Left lobe of liver (tissue), 2 donors: ENCODE data around the gene PRB4. TPM values are rescaled to one million over a fixed set of nuclear protein-coding genes. Genes with fewer than 3 reads are reported as not detected.
"Not testable (repeated sequence)": the region's sequence is repeated elsewhere in the genome, so short reads cannot be mapped to it uniquely, and the experiment has no call there.

Experiments used
- ATAC-seq: fragments of 200-7000 bp; cut with Tn5 transposase; one replicate; pipeline ENCODE4 v1.9.1; 2020; ENCODE audit warnings: mild to moderate bottlenecking, moderate library complexity
- DNase-seq: peaks from one replicate; pipeline ENCODE4 v3.0.0-alpha.2; 2020; ENCODE audit warnings: low spot score
- total RNA-seq: library from RNA; stranded (reverse); gene quantifications from one replicate; pipeline ENCODE4 v1.2.1, GENCODE V29; 2021
- donor health status: DM: no; HTN: no; CAD: no; lungs with moderate emphysema.
- donor health status: DM: no; HTN: yes; CAD: no.

Gene PRB4
- total RNA-seq, result not detected

- no peak for DNase-seq
- ATAC-seq, result no peak
These were observed at the start of gene PRB4 for GRCh38 chr12:11310336-11310735. TSS of gene PRB4 (minus strand) at chr12:11310436. CDS start at chr12:11310398, 38 bp downstream.

- not testable (repeated sequence) for DNase-seq, ATAC-seq
These were observed 41.5 kb upstream of the PRB4 start for GRCh38 chr12:11351736-11352135.

- ATAC-seq (no peak), DNase-seq (no peak)
These were observed 38.2 kb upstream of the PRB4 start for GRCh38 chr12:11348439-11348838.

- ATAC-seq (no peak), DNase-seq (no peak)
These were observed 37.6 kb upstream of the PRB4 start for GRCh38 chr12:11347810-11348209.

- DNase-seq, result no peak
- ATAC-seq, result no peak
These were observed 34.3 kb upstream of the PRB4 start for GRCh38 chr12:11344500-11344899.

GRCh38 chr12:11324426-11324825, 14.2 kb upstream of the PRB4 start:
- no peak for DNase-seq
- no peak for ATAC-seq

GRCh38 chr12:11321980-11322379, 11.7 kb upstream of the PRB4 start:
- DNase-seq (no peak), ATAC-seq (no peak)

- ATAC-seq, result no peak
- no peak for DNase-seq
These were observed 3.1 kb downstream of the PRB4 start for GRCh38 chr12:11307143-11307542.

GRCh38 chr12:11273449-11273848, 36.8 kb downstream of the PRB4 start:
- ATAC-seq, result no peak

GRCh38 chr12:11269607-11270006, 40.6 kb downstream of the PRB4 start, which contains the start of gene PRB3:
TSS of gene PRB3 (minus strand) at chr12:11269707. CDS start at chr12:11269669, 38 bp downstream.
- DNase-seq (no peak), ATAC-seq (no peak)

More at GRCh38 chr12:11273449-11273848, 36.8 kb downstream of the PRB4 start:
- DNase-seq, result no peak

- ATAC-seq, result no peak
- no peak for DNase-seq
These were observed 45.7 kb downstream of the PRB4 start for GRCh38 chr12:11264501-11264900.

Other genes with a start within 250 kb of the PRB4 start
- gene TAS2R46, start 248.1 kb downstream of the PRB4 start, total RNA-seq, result 0.38 TPM
- gene TAS2R43, start 218.1 kb downstream of the PRB4 start, total RNA-seq, result not detected
- gene TAS2R30, start 175.8 kb downstream of the PRB4 start, total RNA-seq, result 1.4 TPM
- 6.4 TPM for gene SMIM10L1, start 139.2 kb downstream of the PRB4 start, total RNA-seq
- gene TAS2R42, start 123.5 kb downstream of the PRB4 start, total RNA-seq, result not detected
- gene PRB3, start 40.7 kb downstream of the PRB4 start, total RNA-seq, result not detected
- gene PRB2, start 85.1 kb upstream of the PRB4 start, total RNA-seq, result not detected